ENCODE measurements around the gene RNF213.
"Not testable (repeated sequence)": the region's sequence is repeated elsewhere in the genome, so short reads cannot be mapped to it uniquely, and the experiment has no call there.

RNF213 gene

GRCh38 chr17:80407917-80408316 is 147.3 kb downstream of the RNF213 start:
- not testable (repeated sequence) for H3K4me1 ChIP-seq (ENCODE audit: control insufficient read depth in 2 of 2, insufficient read depth in 2 of 2, low read length in 2 of 2); H3K4me3 ChIP-seq (ENCODE audit: low read length in 2 of 2); H3K9me3 ChIP-seq (ENCODE audit: control insufficient read depth in 2 of 2, low read length in 2 of 2); H3K27ac ChIP-seq (ENCODE audit: low read depth in 2 of 2, low read length in 2 of 2); H3K27me3 ChIP-seq (ENCODE audit: control insufficient read depth in 2 of 2, insufficient read depth in 2 of 2, low read length in 2 of 2); H3K36me3 ChIP-seq (ENCODE audit: control insufficient read depth in 2 of 2, insufficient read depth in 2 of 2, low read length in 2 of 2); H3K9ac ChIP-seq (ENCODE audit: low read depth in 1 of 2, low read length in 2 of 2)

- no peak overlapping the region for H3K27ac ChIP-seq (ENCODE audit: low read depth in 2 of 2, low read length in 2 of 2)
- H3K36me3 ChIP-seq (ENCODE audit: control insufficient read depth in 2 of 2, insufficient read depth in 2 of 2, low read length in 2 of 2): no peaks in the 10 kb centered on the region
- no peaks in the 10 kb centered on the region for H3K9me3 ChIP-seq (ENCODE audit: control insufficient read depth in 2 of 2, low read length in 2 of 2)
- no peak overlapping the region for H3K4me3 ChIP-seq (ENCODE audit: low read length in 2 of 2)
- peaks cover 0 to 3% of the 10 kb centered on the region in 2 donors for H3K27me3 ChIP-seq (ENCODE audit: control insufficient read depth in 2 of 2, insufficient read depth in 2 of 2, low read length in 2 of 2)
- peaks cover 0 to under 1% of the 10 kb centered on the region in 2 donors for H3K4me1 ChIP-seq (ENCODE audit: control insufficient read depth in 2 of 2, insufficient read depth in 2 of 2, low read length in 2 of 2)
- H3K9ac ChIP-seq (ENCODE audit: low read depth in 1 of 2, low read length in 2 of 2): no peak overlapping the region
Measured at GRCh38 chr17:80408872-80409271, 148.2 kb downstream of the RNF213 start.

- H3K4me1 ChIP-seq (ENCODE audit: control insufficient read depth in 2 of 2, insufficient read depth in 2 of 2, low read length in 2 of 2): peaks cover 7 to 8% of the 10 kb centered on the region in 2 donors
Measured at GRCh38 chr17:80409626-80410025, 149.0 kb downstream of the RNF213 start.

GRCh38 chr17:80410441-80411087 is 149.9 kb downstream of the RNF213 start:
- H3K9me3 ChIP-seq (ENCODE audit: control insufficient read depth in 2 of 2, low read length in 2 of 2); H3K9ac ChIP-seq (ENCODE audit: low read depth in 1 of 2, low read length in 2 of 2); H3K36me3 ChIP-seq (ENCODE audit: control insufficient read depth in 2 of 2, insufficient read depth in 2 of 2, low read length in 2 of 2); H3K4me3 ChIP-seq (ENCODE audit: low read length in 2 of 2); H3K27me3 ChIP-seq (ENCODE audit: control insufficient read depth in 2 of 2, insufficient read depth in 2 of 2, low read length in 2 of 2); H3K27ac ChIP-seq (ENCODE audit: low read depth in 2 of 2, low read length in 2 of 2); H3K4me1 ChIP-seq (ENCODE audit: control insufficient read depth in 2 of 2, insufficient read depth in 2 of 2, low read length in 2 of 2): not testable (repeated sequence)

More at GRCh38 chr17:80409626-80410025, 149.0 kb downstream of the RNF213 start:
- Histone ChIP-seq H3K9me3 (ENCODE audit: control insufficient read depth in 2 of 2, low read length in 2 of 2) (no peaks in the 10 kb centered on the region), H3K27ac (ENCODE audit: low read depth in 2 of 2, low read length in 2 of 2) (no peak overlapping the region), H3K4me3 (ENCODE audit: low read length in 2 of 2) (no peak overlapping the region), H3K27me3 (ENCODE audit: control insufficient read depth in 2 of 2, insufficient read depth in 2 of 2, low read length in 2 of 2) (peaks cover 0 to 3% of the 10 kb centered on the region in 2 donors), H3K36me3 (ENCODE audit: control insufficient read depth in 2 of 2, insufficient read depth in 2 of 2, low read length in 2 of 2) (no peaks in the 10 kb centered on the region), H3K9ac (ENCODE audit: low read depth in 1 of 2, low read length in 2 of 2) (no peak overlapping the region)

- Histone ChIP-seq H3K4me3 (ENCODE audit: low read length in 2 of 2) (peak overlapping the region; percentile 94 to 95), H3K9ac (ENCODE audit: low read depth in 1 of 2, low read length in 2 of 2) (peak overlapping the region; percentile 79 to 95)
Measured at GRCh38 chr17:80413771-80414507, 153.3 kb downstream of the RNF213 start.

GRCh38 chr17:80414508-80414802 is 153.8 kb downstream of the RNF213 start:
- H3K36me3 ChIP-seq (ENCODE audit: control insufficient read depth in 2 of 2, insufficient read depth in 2 of 2, low read length in 2 of 2): peaks cover 10 to 18% of the 10 kb centered on the region in 2 donors

More at GRCh38 chr17:80413771-80414507, 153.3 kb downstream of the RNF213 start:
- no peak overlapping the region for H3K27ac ChIP-seq (ENCODE audit: low read depth in 2 of 2, low read length in 2 of 2)
- peaks cover 0 to 3% of the 10 kb centered on the region in 2 donors for H3K27me3 ChIP-seq (ENCODE audit: control insufficient read depth in 2 of 2, insufficient read depth in 2 of 2, low read length in 2 of 2)
- H3K9me3 ChIP-seq (ENCODE audit: control insufficient read depth in 2 of 2, low read length in 2 of 2): no peaks in the 10 kb centered on the region
- H3K36me3 ChIP-seq (ENCODE audit: control insufficient read depth in 2 of 2, insufficient read depth in 2 of 2, low read length in 2 of 2): peaks cover 10 to 14% of the 10 kb centered on the region in 2 donors
- H3K4me1 ChIP-seq (ENCODE audit: control insufficient read depth in 2 of 2, insufficient read depth in 2 of 2, low read length in 2 of 2): peaks cover 12 to 18% of the 10 kb centered on the region in 2 donors

GRCh38 chr17:80414803-80415625 is 154.4 kb downstream of the RNF213 start, which contains the start of gene ENDOV:
ENDOV (plus strand) TSS chr17:80415167; CDS start chr17:80415195, 28 bp downstream.
- Histone ChIP-seq H3K9ac (ENCODE audit: low read depth in 1 of 2, low read length in 2 of 2) (peak within 1 kb of the TSS; percentile 79 to 95), H3K27me3 (ENCODE audit: control insufficient read depth in 2 of 2, insufficient read depth in 2 of 2, low read length in 2 of 2) (peaks cover 0 to 3% of the 10 kb centered on the region in 2 donors), H3K9me3 (ENCODE audit: control insufficient read depth in 2 of 2, low read length in 2 of 2) (no peaks in the 10 kb centered on the region), H3K27ac (ENCODE audit: low read depth in 2 of 2, low read length in 2 of 2) (peak within 1 kb of the TSS; percentile 85 to 95), H3K4me1 (ENCODE audit: control insufficient read depth in 2 of 2, insufficient read depth in 2 of 2, low read length in 2 of 2) (peaks cover 12 to 18% of the 10 kb centered on the region in 2 donors), H3K4me3 (ENCODE audit: low read length in 2 of 2) (peak within 1 kb of the TSS; percentile 94 to 95), H3K36me3 (ENCODE audit: control insufficient read depth in 2 of 2, insufficient read depth in 2 of 2, low read length in 2 of 2) (peaks cover 10 to 21% of the 10 kb centered on the region in 2 donors)

More at GRCh38 chr17:80414508-80414802, 153.8 kb downstream of the RNF213 start:
- no peaks in the 10 kb centered on the region for H3K9me3 ChIP-seq (ENCODE audit: control insufficient read depth in 2 of 2, low read length in 2 of 2)
- H3K27me3 ChIP-seq (ENCODE audit: control insufficient read depth in 2 of 2, insufficient read depth in 2 of 2, low read length in 2 of 2): peaks cover 0 to 3% of the 10 kb centered on the region in 2 donors
- H3K4me1 ChIP-seq (ENCODE audit: control insufficient read depth in 2 of 2, insufficient read depth in 2 of 2, low read length in 2 of 2): peaks cover 12 to 18% of the 10 kb centered on the region in 2 donors
- H3K27ac ChIP-seq (ENCODE audit: low read depth in 2 of 2, low read length in 2 of 2): no peak overlapping the region
- peak overlapping the region; percentile 79 to 95 for H3K9ac ChIP-seq (ENCODE audit: low read depth in 1 of 2, low read length in 2 of 2)
- H3K4me3 ChIP-seq (ENCODE audit: low read length in 2 of 2): peak overlapping the region; percentile 94 to 95

- H3K9me3 ChIP-seq (ENCODE audit: control insufficient read depth in 2 of 2, low read length in 2 of 2): no peaks in the 10 kb centered on the region
- peak overlapping the region; percentile 94 to 95 for H3K4me3 ChIP-seq (ENCODE audit: low read length in 2 of 2)
- peak overlapping the region; percentile 85 to 95 for H3K27ac ChIP-seq (ENCODE audit: low read depth in 2 of 2, low read length in 2 of 2)
- peak overlapping the region; percentile 79 to 95 for H3K9ac ChIP-seq (ENCODE audit: low read depth in 1 of 2, low read length in 2 of 2)
- peaks cover 0 to 3% of the 10 kb centered on the region in 2 donors for H3K27me3 ChIP-seq (ENCODE audit: control insufficient read depth in 2 of 2, insufficient read depth in 2 of 2, low read length in 2 of 2)
- H3K4me1 ChIP-seq (ENCODE audit: control insufficient read depth in 2 of 2, insufficient read depth in 2 of 2, low read length in 2 of 2): peaks cover 12 to 18% of the 10 kb centered on the region in 2 donors
- peaks cover 10 to 21% of the 10 kb centered on the region in 2 donors for H3K36me3 ChIP-seq (ENCODE audit: control insufficient read depth in 2 of 2, insufficient read depth in 2 of 2, low read length in 2 of 2)
Measured at GRCh38 chr17:80415626-80416137, 155.0 kb downstream of the RNF213 start.

- H3K27me3 ChIP-seq (ENCODE audit: control insufficient read depth in 2 of 2, insufficient read depth in 2 of 2, low read length in 2 of 2): peaks cover 0 to 3% of the 10 kb centered on the region in 2 donors
- H3K9ac ChIP-seq (ENCODE audit: low read depth in 1 of 2, low read length in 2 of 2): no peak overlapping the region
- H3K4me1 ChIP-seq (ENCODE audit: control insufficient read depth in 2 of 2, insufficient read depth in 2 of 2, low read length in 2 of 2): peaks cover 12 to 18% of the 10 kb centered on the region in 2 donors
- no peaks in the 10 kb centered on the region for H3K9me3 ChIP-seq (ENCODE audit: control insufficient read depth in 2 of 2, low read length in 2 of 2)
- H3K27ac ChIP-seq (ENCODE audit: low read depth in 2 of 2, low read length in 2 of 2): no peak overlapping the region
- H3K4me3 ChIP-seq (ENCODE audit: low read length in 2 of 2): peak overlapping the region; percentile 94 to 95
- peaks cover 10 to 21% of the 10 kb centered on the region in 2 donors for H3K36me3 ChIP-seq (ENCODE audit: control insufficient read depth in 2 of 2, insufficient read depth in 2 of 2, low read length in 2 of 2)
Measured at GRCh38 chr17:80416260-80416939, 155.7 kb downstream of the RNF213 start.
